CD14-positive monocyte (primary cell): ENCODE data around the gene KRTAP5-6. TPM values are rescaled to one million over a fixed set of nuclear protein-coding genes. Genes with fewer than 3 reads are reported as not detected.
"Not testable (repeated sequence)": the region's sequence is repeated elsewhere in the genome, so short reads cannot be mapped to it uniquely, and the experiment has no call there.

Experiments
- DNase-seq, 3 donors: peaks; one replicate each; pipeline ENCODE4 v3.0.0-alpha.2; 2011 to 2022
- H2AFZ ChIP-seq: 2 replicates; pipeline ENCODE4 v1.6.0; 2012; ENCODE audit warnings: mild to moderate bottlenecking, low read depth, low read length, inconsistent platforms; ENCODE audit not compliant: insufficient read depth, poor library complexity, severe bottlenecking
- H3K27ac ChIP-seq, 2 donors: 1 replicate in 1 of 2; 2 replicates in 1 of 2; pipeline ENCODE4 v1.5.1; 2012 to 2013; ENCODE audit warnings: low read length in 2 of 2, control low read depth in 1 of 2, inconsistent platforms in 1 of 2, low read depth in 1 of 2, mild to moderate bottlenecking in 1 of 2
- H3K27me3 ChIP-seq, 2 donors: one replicate each; pipeline versions ENCODE4 v1.6.0 to v1.6.1; 2011 to 2013; ENCODE audit warnings: low read length in 2 of 2; ENCODE audit not compliant: control insufficient read depth in 2 of 2, insufficient read depth in 2 of 2
- H3K36me3 ChIP-seq, 2 donors: replicated peaks in 1 of 2; 1 replicate in 1 of 2; 2 replicates in 1 of 2; pipeline versions ENCODE4 v1.5.1 to v1.6.1; 2012 to 2013; ENCODE audit warnings: low read length in 2 of 2, control low read depth in 1 of 2, inconsistent platforms in 1 of 2, mild to moderate bottlenecking in 1 of 2; ENCODE audit not compliant: insufficient read depth in 2 of 2, control insufficient read depth in 1 of 2
- H3K4me1 ChIP-seq, 2 donors: 1 replicate in 1 of 2; 2 replicates in 1 of 2; pipeline versions ENCODE4 v1.5.1 to v1.6.1; 2012 to 2013; ENCODE audit warnings: low read length in 2 of 2, control low read depth in 1 of 2, inconsistent platforms in 1 of 2, mild to moderate bottlenecking in 1 of 2, moderate library complexity in 1 of 2; ENCODE audit not compliant: insufficient read depth in 2 of 2, control insufficient read depth in 1 of 2
- H3K4me2 ChIP-seq: replicated peaks from 2 replicates; pipeline ENCODE3; 2012; ENCODE audit warnings: low read length, moderate library complexity, mild to moderate bottlenecking; ENCODE audit not compliant: poor library complexity, severe bottlenecking; ENCODE audit errors: extremely low read depth
- H3K4me3 ChIP-seq, 3 experiments: fragments of 200-600 bp in 1 of 3; sonication (generic) in 1 of 3; replicated peaks in 1 of 3; 1 replicate in 2 of 3; 2 replicates in 1 of 3; pipeline ENCODE4 v1.5.1; 2011 to 2013; ENCODE audit warnings: low read length in 3 of 3, mild to moderate bottlenecking in 3 of 3, control low read depth in 2 of 3, low read depth in 2 of 3, inconsistent platforms in 1 of 3, moderate library complexity in 1 of 3
- H3K79me2 ChIP-seq: 2 replicates; pipeline ENCODE4 v1.6.0; 2012; ENCODE audit warnings: mild to moderate bottlenecking, control low read depth, inconsistent platforms, low read length, moderate library complexity; ENCODE audit not compliant: insufficient read depth
- H3K9ac ChIP-seq: 2 replicates; pipeline ENCODE4 v1.6.0; 2017; ENCODE audit warnings: low read length, mild to moderate bottlenecking; ENCODE audit not compliant: insufficient read depth, poor library complexity, severe bottlenecking
- H3K9me3 ChIP-seq, 2 donors: replicated peaks in 1 of 2; 1 replicate in 1 of 2; 2 replicates in 1 of 2; pipeline versions ENCODE4 v1.5.1 to v1.6.1; 2012 to 2013; ENCODE audit warnings: low read length in 2 of 2, control low read depth in 1 of 2; ENCODE audit not compliant: control insufficient read depth in 1 of 2, insufficient read depth in 1 of 2
- H4K20me1 ChIP-seq: 2 replicates; pipeline ENCODE4 v1.6.0; 2012; ENCODE audit warnings: mild to moderate bottlenecking, low read length, control low read depth, moderate library complexity; ENCODE audit not compliant: insufficient read depth
- H3K27ac Mint-ChIP-seq, 7 donors: one replicate each; pipeline ENCODE4 v1.8.0; 2020; ENCODE audit warnings: mild to moderate bottlenecking in 7 of 7, mixed read lengths in 7 of 7, moderate library complexity in 6 of 7, inconsistent platforms in 2 of 7
- H3K27me3 Mint-ChIP-seq, 3 donors: one replicate each; pipeline ENCODE4 v1.8.0; 2021 to 2022; ENCODE audit warnings: low read depth in 3 of 3, mild to moderate bottlenecking in 3 of 3, mixed read lengths in 3 of 3, moderate library complexity in 3 of 3, inconsistent platforms in 1 of 3
- H3K36me3 Mint-ChIP-seq, 2 donors: one replicate each; pipeline ENCODE4 v1.8.0; 2020; ENCODE audit warnings: mixed read lengths in 2 of 2, inconsistent platforms in 1 of 2, mild to moderate bottlenecking in 1 of 2
- H3K4me1 Mint-ChIP-seq: one replicate; pipeline ENCODE4 v1.8.0; 2020; ENCODE audit warnings: mild to moderate bottlenecking, mixed read lengths
- H3K4me3 Mint-ChIP-seq, 2 donors: one replicate each; pipeline ENCODE4 v1.8.0; 2020; ENCODE audit warnings: mild to moderate bottlenecking in 2 of 2, mixed read lengths in 2 of 2, moderate library complexity in 1 of 2
- H3K9me3 Mint-ChIP-seq, 7 donors: one replicate each; pipeline ENCODE4 v1.8.0; 2020 to 2022; ENCODE audit warnings: mixed read lengths in 7 of 7, mild to moderate bottlenecking in 6 of 7, moderate library complexity in 6 of 7, inconsistent platforms in 2 of 7
- WGBS: methylation state at CpG from one replicate; pipeline ENCODE4 v1.1.5; 2013; ENCODE audit warnings: missing lambda C conversion rate; ENCODE audit not compliant: insufficient coverage; 5-methylcytosine and 5-hydroxymethylcytosine counted together
- intact Hi-C, 2 donors: fragments of 100-400 bp; cut with micrococcal nuclease; formaldehyde crosslinking; loops; one replicate each; pipeline versions ENCODE4 v1.15.0 to v1.15.1; 2023
- polyA plus RNA-seq, 3 donors: library from polyadenylated mRNA; depleted of rRNA in 1 of 3; unstranded in 2 of 3; stranded (reverse) in 1 of 3; fragments of 300-500 nt in 2 of 3; fragments of >200 nt in 1 of 3; fragmentation: Illumina TruSeq in 2 of 3; gene quantifications; 1 replicate in 2 of 3; 2 replicates in 1 of 3; pipeline ENCODE4 v1.2.3, GENCODE V29; 2012 to 2021
- TF ChIP-seq, protein P1 (sequence below): fragments of 200-600 bp; IDR thresholded peaks from one replicate; pipeline ENCODE4 v1.8.0; 2022; ENCODE audit warnings: antibody characterized with exemption, mild to moderate bottlenecking

KRTAP5-6 gene
- polyA plus RNA-seq, 3 donors: not detected

DNA sequence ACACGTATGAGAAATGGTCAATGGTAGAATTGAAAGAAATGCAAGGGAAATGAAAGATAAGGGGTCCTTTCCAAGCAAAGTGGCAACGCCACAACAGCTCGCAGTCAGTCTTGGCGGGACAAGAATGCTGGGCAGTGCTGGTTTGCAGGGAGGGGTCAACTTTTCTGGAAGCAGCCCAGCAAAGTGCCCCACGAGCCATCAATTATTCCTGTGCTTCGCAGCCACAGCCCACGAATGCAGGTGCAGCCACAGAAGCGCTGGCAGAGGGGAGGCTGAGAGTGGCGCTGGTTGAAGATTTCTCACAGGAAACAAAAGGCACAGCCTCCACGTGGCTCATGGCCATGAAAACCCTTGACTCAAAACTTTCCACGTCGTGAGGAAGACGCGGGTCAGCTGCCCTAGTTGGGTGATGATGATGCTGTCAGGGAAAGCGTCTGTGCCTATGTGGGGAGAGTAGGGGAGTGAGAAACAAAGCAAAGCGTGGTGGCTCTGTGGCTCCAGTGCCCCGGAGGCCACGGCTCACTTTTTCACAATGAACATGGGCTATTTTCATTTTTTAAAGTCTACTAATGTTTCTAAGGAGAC is 34.2 kb upstream of the KRTAP5-6 start:
- H3K27ac Mint-ChIP-seq, H3K4me2 ChIP-seq, H3K4me3 ChIP-seq, H3K79me2 ChIP-seq, H3K27ac ChIP-seq, H3K4me3 Mint-ChIP-seq, DNase-seq, H2AFZ ChIP-seq, H4K20me1 ChIP-seq, H3K9me3 ChIP-seq, H3K36me3 ChIP-seq, H3K4me1 ChIP-seq, H3K36me3 Mint-ChIP-seq, H3K9ac ChIP-seq, H3K4me1 Mint-ChIP-seq, intact Hi-C loops, H3K9me3 Mint-ChIP-seq: not testable (repeated sequence)
- H3K27me3 Mint-ChIP-seq: peaks cover 42 to 52% (median 44%) of the 10 kb centered on the region in 3 donors
- H3K27me3 ChIP-seq: peaks cover 0 to 16% of the 10 kb centered on the region in 2 donors
- WGBS: 26% methylated on average over 3 of the region's 18 CpGs

DNA sequence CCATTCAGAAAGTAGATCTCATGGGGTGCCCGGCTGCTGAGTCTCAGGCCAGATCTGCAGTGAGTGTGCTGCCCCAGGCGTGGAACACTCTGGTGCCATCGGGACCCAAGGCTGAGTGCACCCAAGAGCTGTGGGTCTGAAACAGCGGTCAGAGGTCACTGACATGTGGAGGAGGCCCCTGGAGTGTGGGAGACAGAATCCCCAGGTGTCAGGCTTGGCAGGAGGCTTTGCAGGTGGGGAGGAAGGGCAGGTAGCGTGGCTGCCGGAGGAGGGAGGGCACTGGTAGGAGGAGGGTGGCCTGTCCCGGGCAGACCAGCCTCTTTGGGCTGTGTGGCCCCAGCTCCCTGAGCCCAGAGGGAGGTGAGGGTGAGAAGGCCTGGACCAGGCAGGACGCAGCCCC is 31.7 kb upstream of the KRTAP5-6 start:
- TF ChIP-seq, protein P1, sequence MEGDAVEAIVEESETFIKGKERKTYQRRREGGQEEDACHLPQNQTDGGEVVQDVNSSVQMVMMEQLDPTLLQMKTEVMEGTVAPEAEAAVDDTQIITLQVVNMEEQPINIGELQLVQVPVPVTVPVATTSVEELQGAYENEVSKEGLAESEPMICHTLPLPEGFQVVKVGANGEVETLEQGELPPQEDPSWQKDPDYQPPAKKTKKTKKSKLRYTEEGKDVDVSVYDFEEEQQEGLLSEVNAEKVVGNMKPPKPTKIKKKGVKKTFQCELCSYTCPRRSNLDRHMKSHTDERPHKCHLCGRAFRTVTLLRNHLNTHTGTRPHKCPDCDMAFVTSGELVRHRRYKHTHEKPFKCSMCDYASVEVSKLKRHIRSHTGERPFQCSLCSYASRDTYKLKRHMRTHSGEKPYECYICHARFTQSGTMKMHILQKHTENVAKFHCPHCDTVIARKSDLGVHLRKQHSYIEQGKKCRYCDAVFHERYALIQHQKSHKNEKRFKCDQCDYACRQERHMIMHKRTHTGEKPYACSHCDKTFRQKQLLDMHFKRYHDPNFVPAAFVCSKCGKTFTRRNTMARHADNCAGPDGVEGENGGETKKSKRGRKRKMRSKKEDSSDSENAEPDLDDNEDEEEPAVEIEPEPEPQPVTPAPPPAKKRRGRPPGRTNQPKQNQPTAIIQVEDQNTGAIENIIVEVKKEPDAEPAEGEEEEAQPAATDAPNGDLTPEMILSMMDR: no peak
- Histone ChIP-seq H2AFZ (no peak overlapping the region), H3K9me3 (no peaks in the 10 kb centered on the region), H3K4me2 (no peak overlapping the region), H3K27me3 (peaks cover 0 to 25% of the 10 kb centered on the region in 2 donors), H3K79me2 (no peaks in the 10 kb centered on the region), H4K20me1 (no peaks in the 10 kb centered on the region), H3K4me3 (no peak overlapping the region), H3K9ac (no peak overlapping the region), H3K27ac (no peak overlapping the region), H3K36me3 (no peaks in the 10 kb centered on the region), H3K4me1 (no peaks in the 10 kb centered on the region)
- intact Hi-C loops: no loop called here
- WGBS: 100% methylated on average over 2 of the region's 8 CpGs
- no peak overlapping the region for H3K4me3 Mint-ChIP-seq
- H3K36me3 Mint-ChIP-seq: no peaks in the 10 kb centered on the region
- H3K9me3 Mint-ChIP-seq: no peaks in the 10 kb centered on the region
- peaks cover 37 to 54% (median 40%) of the 10 kb centered on the region in 3 donors for H3K27me3 Mint-ChIP-seq
- H3K27ac Mint-ChIP-seq: no peak overlapping the region
- H3K4me1 Mint-ChIP-seq: no peaks in the 10 kb centered on the region
- no peak for DNase-seq
